Measurements from ENCODE around the gene DNAH14.
"Not testable (repeated sequence)": the region's sequence is repeated elsewhere in the genome, so short reads cannot be mapped to it uniquely, and the experiment has no call there.

The DNAH14 gene

GRCh38 chr1:225159793-225160192, 230.3 kb downstream of the DNAH14 start:
- DNase-seq = no peak

- DNase-seq = not testable (repeated sequence)
Observed at GRCh38 chr1:225177409-225177808, 247.9 kb downstream of the DNAH14 start.

- DNase-seq = no peak
Observed at GRCh38 chr1:225179686-225180085, 250.2 kb downstream of the DNAH14 start.

GRCh38 chr1:225182716-225183115, 253.2 kb downstream of the DNAH14 start:
- DNase-seq = no peak

- no peak for DNase-seq
Observed at GRCh38 chr1:225191199-225191753, 261.8 kb downstream of the DNAH14 start.

GRCh38 chr1:225201447-225201846, 272.0 kb downstream of the DNAH14 start:
- no peak for DNase-seq

- DNase-seq = no peak
Observed at GRCh38 chr1:225207791-225208190, 278.3 kb downstream of the DNAH14 start.

GRCh38 chr1:225209153-225209552, 279.7 kb downstream of the DNAH14 start:
- no peak for DNase-seq

- not testable (repeated sequence) for DNase-seq
Observed at GRCh38 chr1:225210180-225210579, 280.7 kb downstream of the DNAH14 start.

GRCh38 chr1:225211694-225212442, 282.4 kb downstream of the DNAH14 start:
- not testable (repeated sequence) for DNase-seq

GRCh38 chr1:225224287-225224686, 294.8 kb downstream of the DNAH14 start:
- DNase-seq = no peak

GRCh38 chr1:225225681-225226080, 296.2 kb downstream of the DNAH14 start:
- no peak for DNase-seq

GRCh38 chr1:225228871-225229303, 299.4 kb downstream of the DNAH14 start:
- no peak for DNase-seq

GRCh38 chr1:225229429-225229828, 300.0 kb downstream of the DNAH14 start:
- not testable (repeated sequence) for DNase-seq

GRCh38 chr1:225230483-225230882, 301.0 kb downstream of the DNAH14 start:
- DNase-seq = no peak

- DNase-seq = not testable (repeated sequence)
Observed at GRCh38 chr1:225232930-225233329, 303.5 kb downstream of the DNAH14 start.

- DNase-seq = no peak
Observed at GRCh38 chr1:225242611-225243010, 313.1 kb downstream of the DNAH14 start.

GRCh38 chr1:225250432-225250831, 321.0 kb downstream of the DNAH14 start:
- no peak for DNase-seq

- DNase-seq = no peak
Observed at GRCh38 chr1:225253173-225253572, 323.7 kb downstream of the DNAH14 start.

GRCh38 chr1:225253784-225254183, 324.3 kb downstream of the DNAH14 start:
- DNase-seq = no peak

- no peak for DNase-seq
Observed at GRCh38 chr1:225254676-225255075, 325.2 kb downstream of the DNAH14 start.

GRCh38 chr1:225257081-225257480, 327.6 kb downstream of the DNAH14 start:
- no peak for DNase-seq

GRCh38 chr1:225258811-225259210, 329.3 kb downstream of the DNAH14 start:
- no peak for DNase-seq

GRCh38 chr1:225259542-225259941, 330.1 kb downstream of the DNAH14 start:
- DNase-seq = no peak

GRCh38 chr1:225260319-225260718, 330.8 kb downstream of the DNAH14 start:
- DNase-seq = no peak
